ENCODE measurements around the gene IL12RB2.
A peak's percentile ranks its signal among the peaks of the same experiment; 100 is the strongest.

IL12RB2 gene

GRCh38 chr1:67294836-67295617 lies 12.6 kb upstream of the IL12RB2 start:
- Mint-ChIP-seq H3K4me1 (ENCODE audit: low read depth) (no peaks in the 10 kb centered on the region), H3K36me3 (ENCODE audit: low read depth) (no peaks in the 10 kb centered on the region), H3K4me3 (no peak overlapping the region), H3K27ac (no peak overlapping the region), H3K27me3 (no peaks in the 10 kb centered on the region), H3K9me3 (peaks cover 15% of the 10 kb centered on the region)
- intact Hi-C loops (cut with micrococcal nuclease), result no loop called here

DNA sequence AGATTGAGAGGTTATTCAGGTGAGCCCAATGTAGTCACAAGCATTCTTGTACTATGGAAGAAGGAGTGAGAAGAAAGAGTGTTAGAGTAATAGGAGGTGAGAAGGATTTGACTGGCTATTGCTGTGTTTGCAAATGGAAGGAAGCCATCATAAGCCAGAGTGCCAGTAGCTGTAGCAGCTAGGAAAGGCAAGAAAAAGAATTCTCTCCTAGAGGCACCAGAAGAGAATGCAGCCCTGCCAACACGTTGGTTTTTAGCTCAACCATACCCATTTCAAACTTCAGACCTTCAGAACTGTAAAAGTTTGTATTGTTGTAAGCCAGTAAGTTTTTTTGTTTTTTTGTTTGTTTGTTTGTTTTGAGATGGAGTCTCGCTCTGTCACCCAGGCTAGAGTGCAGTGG lies 8.9 kb upstream of the IL12RB2 start:
- Mint-ChIP-seq H3K27me3 (peaks cover 4% of the 10 kb centered on the region), H3K36me3 (ENCODE audit: low read depth) (no peaks in the 10 kb centered on the region), H3K9me3 (no peaks in the 10 kb centered on the region), H3K27ac (no peak overlapping the region), H3K4me3 (no peak overlapping the region), H3K4me1 (ENCODE audit: low read depth) (no peaks in the 10 kb centered on the region)
- intact Hi-C loops (cut with micrococcal nuclease), result no loop called here

DNA sequence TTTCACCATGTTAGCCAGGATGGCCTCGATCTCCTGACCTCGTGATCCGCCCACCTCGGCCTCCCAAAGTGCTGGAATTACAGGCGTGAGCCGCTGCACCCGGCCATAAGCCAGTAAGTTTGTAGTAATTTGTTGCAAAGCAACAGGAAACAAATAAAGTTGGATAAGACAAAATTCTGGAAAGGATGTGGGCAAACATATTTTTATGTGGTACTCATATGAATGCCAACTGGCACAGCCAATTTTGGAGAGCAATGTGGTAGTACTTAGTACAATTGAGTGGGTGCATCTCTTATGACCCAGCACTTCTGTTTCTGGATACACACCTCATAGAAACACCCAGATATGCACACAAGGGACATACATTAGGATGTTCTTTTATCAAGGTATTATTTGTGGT lies 8.4 kb upstream of the IL12RB2 start:
- Mint-ChIP-seq H3K36me3 (ENCODE audit: low read depth) (no peaks in the 10 kb centered on the region), H3K4me1 (ENCODE audit: low read depth) (no peaks in the 10 kb centered on the region), H3K9me3 (no peaks in the 10 kb centered on the region), H3K27me3 (peaks cover 4% of the 10 kb centered on the region), H3K4me3 (no peak overlapping the region), H3K27ac (no peak overlapping the region)
- intact Hi-C loops (cut with micrococcal nuclease), result no loop called here

- no peak overlapping the region for H3K27ac Mint-ChIP-seq
- H3K36me3 Mint-ChIP-seq (ENCODE audit: low read depth), result no peaks in the 10 kb centered on the region
- H3K9me3 Mint-ChIP-seq, result no peaks in the 10 kb centered on the region
- peaks cover 4% of the 10 kb centered on the region for H3K27me3 Mint-ChIP-seq
- no peak overlapping the region for H3K4me3 Mint-ChIP-seq
- intact Hi-C loops (cut with micrococcal nuclease), result no loop called here
- no peaks in the 10 kb centered on the region for H3K4me1 Mint-ChIP-seq (ENCODE audit: low read depth)
Measured at GRCh38 chr1:67300561-67300960, 7.1 kb upstream of the IL12RB2 start.

GRCh38 chr1:67304023-67304422 lies 3.6 kb upstream of the IL12RB2 start:
- Mint-ChIP-seq H3K27ac (no peak overlapping the region), H3K36me3 (ENCODE audit: low read depth) (no peaks in the 10 kb centered on the region), H3K9me3 (no peaks in the 10 kb centered on the region), H3K4me1 (ENCODE audit: low read depth) (peaks cover 6% of the 10 kb centered on the region), H3K4me3 (no peak overlapping the region), H3K27me3 (peaks cover 22% of the 10 kb centered on the region)
- intact Hi-C loops (cut with micrococcal nuclease), result no loop called here

- peaks cover 35% of the 10 kb centered on the region for H3K27me3 Mint-ChIP-seq
- H3K9me3 Mint-ChIP-seq, result no peaks in the 10 kb centered on the region
- H3K4me3 Mint-ChIP-seq, result no peak overlapping the region
- peaks cover 6% of the 10 kb centered on the region for H3K4me1 Mint-ChIP-seq (ENCODE audit: low read depth)
- H3K27ac Mint-ChIP-seq, result no peak overlapping the region
- intact Hi-C loops (cut with micrococcal nuclease), result no loop called here
- H3K36me3 Mint-ChIP-seq (ENCODE audit: low read depth), result no peaks in the 10 kb centered on the region
Measured at GRCh38 chr1:67306547-67306946, 1.1 kb upstream of the IL12RB2 start.

DNA sequence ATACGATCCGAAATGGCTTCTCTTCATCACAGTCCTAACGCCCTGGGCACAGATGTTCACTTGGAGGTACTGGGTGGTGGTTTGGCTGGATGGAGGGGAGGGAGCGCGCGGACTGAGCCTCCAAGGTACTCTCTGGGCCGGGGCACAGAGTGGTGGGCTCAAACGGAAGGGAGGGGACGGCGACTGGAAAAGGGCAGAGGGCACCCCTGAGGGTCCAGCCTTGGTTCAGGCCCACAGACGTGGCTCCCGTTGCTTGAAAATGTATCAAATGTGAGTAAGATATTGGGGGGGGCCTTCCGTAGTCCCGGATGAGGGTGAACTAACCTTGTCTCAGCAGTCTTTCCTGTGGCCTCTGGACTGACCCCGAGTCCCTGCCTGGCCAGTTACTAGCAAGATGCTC lies 463 bp downstream of the IL12RB2 start:
- Mint-ChIP-seq H3K9me3 (no peaks in the 10 kb centered on the region), H3K36me3 (ENCODE audit: low read depth) (no peaks in the 10 kb centered on the region), H3K4me1 (ENCODE audit: low read depth) (peaks cover 19% of the 10 kb centered on the region), H3K27ac (no peak overlapping the region), H3K4me3 (peak overlapping the region; percentile 71), H3K27me3 (peaks cover 35% of the 10 kb centered on the region)
- intact Hi-C loops (cut with micrococcal nuclease), result no loop called here

GRCh38 chr1:67312615-67313014 lies 4.9 kb downstream of the IL12RB2 start:
- peaks cover 23% of the 10 kb centered on the region for H3K27me3 Mint-ChIP-seq
- peaks cover 21% of the 10 kb centered on the region for H3K4me1 Mint-ChIP-seq (ENCODE audit: low read depth)
- H3K27ac Mint-ChIP-seq, result peak overlapping the region; percentile 60
- intact Hi-C loops (cut with micrococcal nuclease), result loop anchor here (5.0 kb wide), 1 partner anchor 115 kb away; no protein-coding TSS in a partner anchor
- H3K4me3 Mint-ChIP-seq, result no peak overlapping the region
- H3K9me3 Mint-ChIP-seq, result no peaks in the 10 kb centered on the region
- H3K36me3 Mint-ChIP-seq (ENCODE audit: low read depth), result no peaks in the 10 kb centered on the region

- H3K4me3 Mint-ChIP-seq, result no peak overlapping the region
- peaks cover 15% of the 10 kb centered on the region for H3K4me1 Mint-ChIP-seq (ENCODE audit: low read depth)
- peaks cover 12% of the 10 kb centered on the region for H3K27me3 Mint-ChIP-seq
- intact Hi-C loops (cut with micrococcal nuclease), result loop anchor here (5.0 kb wide), 1 partner anchor 113 kb away; no protein-coding TSS in a partner anchor
- no peak overlapping the region for H3K27ac Mint-ChIP-seq
- no peaks in the 10 kb centered on the region for H3K36me3 Mint-ChIP-seq (ENCODE audit: low read depth)
- no peaks in the 10 kb centered on the region for H3K9me3 Mint-ChIP-seq
Measured at GRCh38 chr1:67313934-67314671, 6.4 kb downstream of the IL12RB2 start.

GRCh38 chr1:67314696-67315095 lies 7.0 kb downstream of the IL12RB2 start:
- H3K27ac Mint-ChIP-seq, result no peak overlapping the region
- no peaks in the 10 kb centered on the region for H3K36me3 Mint-ChIP-seq (ENCODE audit: low read depth)
- peaks cover 7% of the 10 kb centered on the region for H3K27me3 Mint-ChIP-seq
- intact Hi-C loops (cut with micrococcal nuclease), result loop anchor here (5.0 kb wide), 1 partner anchor 113 kb away; no protein-coding TSS in a partner anchor
- no peak overlapping the region for H3K4me3 Mint-ChIP-seq
- peaks cover 15% of the 10 kb centered on the region for H3K4me1 Mint-ChIP-seq (ENCODE audit: low read depth)
- no peaks in the 10 kb centered on the region for H3K9me3 Mint-ChIP-seq

GRCh38 chr1:67316180-67316902 lies 8.7 kb downstream of the IL12RB2 start:
- no peaks in the 10 kb centered on the region for H3K27me3 Mint-ChIP-seq
- peaks cover 15% of the 10 kb centered on the region for H3K4me1 Mint-ChIP-seq (ENCODE audit: low read depth)
- no peak overlapping the region for H3K4me3 Mint-ChIP-seq
- no peak overlapping the region for H3K27ac Mint-ChIP-seq
- no peaks in the 10 kb centered on the region for H3K9me3 Mint-ChIP-seq
- no peaks in the 10 kb centered on the region for H3K36me3 Mint-ChIP-seq (ENCODE audit: low read depth)
- intact Hi-C loops (cut with micrococcal nuclease), result no loop called here

DNA sequence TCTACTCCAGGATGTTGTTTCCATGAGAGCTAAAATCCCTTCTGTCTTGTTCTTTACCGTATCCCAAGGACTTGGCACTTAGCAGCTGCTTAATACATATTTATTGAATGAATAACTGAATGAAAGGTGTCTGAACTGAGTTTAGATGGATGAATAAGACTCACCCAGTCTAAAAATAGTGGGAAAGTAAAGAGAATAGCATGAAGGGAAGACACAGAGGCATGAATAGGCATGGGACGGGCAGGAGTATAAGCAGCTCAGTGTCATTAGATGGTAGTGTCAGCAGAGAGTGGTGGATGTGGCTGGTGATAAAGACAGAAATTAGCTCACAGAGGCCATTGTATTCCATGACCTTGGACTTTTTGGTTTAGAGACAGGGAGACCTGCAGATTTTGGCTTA lies 9.2 kb downstream of the IL12RB2 start:
- H3K27ac Mint-ChIP-seq, result no peak overlapping the region
- intact Hi-C loops (cut with micrococcal nuclease), result no loop called here
- no peaks in the 10 kb centered on the region for H3K27me3 Mint-ChIP-seq
- no peaks in the 10 kb centered on the region for H3K36me3 Mint-ChIP-seq (ENCODE audit: low read depth)
- no peak overlapping the region for H3K4me3 Mint-ChIP-seq
- peaks cover 13% of the 10 kb centered on the region for H3K4me1 Mint-ChIP-seq (ENCODE audit: low read depth)
- no peaks in the 10 kb centered on the region for H3K9me3 Mint-ChIP-seq

DNA sequence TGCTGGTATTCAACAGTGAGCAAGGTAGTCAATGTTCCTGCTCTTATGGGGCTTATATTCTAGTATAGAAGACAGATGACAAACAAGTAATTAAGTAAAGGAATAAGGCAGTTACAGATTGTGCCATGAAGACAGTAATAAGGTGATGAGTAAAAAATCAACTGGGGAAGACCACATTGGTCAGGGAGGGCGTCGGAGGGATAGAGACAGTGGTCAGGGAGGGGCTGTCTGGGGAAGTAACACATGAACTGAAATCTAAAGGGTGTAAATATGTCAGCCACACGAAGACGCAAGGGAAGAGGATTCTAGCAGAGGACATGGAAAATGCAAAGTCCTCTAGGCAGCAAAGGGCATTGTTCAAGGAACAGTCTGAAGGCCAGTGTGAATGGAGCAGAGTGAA lies 10.1 kb downstream of the IL12RB2 start:
- no peaks in the 10 kb centered on the region for H3K27me3 Mint-ChIP-seq
- H3K36me3 Mint-ChIP-seq (ENCODE audit: low read depth), result no peaks in the 10 kb centered on the region
- intact Hi-C loops (cut with micrococcal nuclease), result no loop called here
- no peak overlapping the region for H3K27ac Mint-ChIP-seq
- H3K4me1 Mint-ChIP-seq (ENCODE audit: low read depth), result peaks cover 4% of the 10 kb centered on the region
- no peak overlapping the region for H3K4me3 Mint-ChIP-seq
- no peaks in the 10 kb centered on the region for H3K9me3 Mint-ChIP-seq

- Mint-ChIP-seq H3K9me3 (no peaks in the 10 kb centered on the region), H3K4me1 (ENCODE audit: low read depth) (no peaks in the 10 kb centered on the region), H3K4me3 (no peak overlapping the region), H3K36me3 (ENCODE audit: low read depth) (no peaks in the 10 kb centered on the region), H3K27ac (no peak overlapping the region), H3K27me3 (no peaks in the 10 kb centered on the region)
- intact Hi-C loops (cut with micrococcal nuclease), result no loop called here
Measured at GRCh38 chr1:67322442-67322841, 14.8 kb downstream of the IL12RB2 start.
